Ammon's horn (tissue), 1 donor: Measurements from ENCODE around the gene GIPC3.
A peak's percentile ranks its signal among the peaks of the same experiment; 100 is the strongest.

Source experiments
- DNase-seq: peaks from one replicate; pipeline ENCODE4 v3.0.0-alpha.2; 2016; ENCODE audit warnings: low spot score

Gene GIPC3

DNA sequence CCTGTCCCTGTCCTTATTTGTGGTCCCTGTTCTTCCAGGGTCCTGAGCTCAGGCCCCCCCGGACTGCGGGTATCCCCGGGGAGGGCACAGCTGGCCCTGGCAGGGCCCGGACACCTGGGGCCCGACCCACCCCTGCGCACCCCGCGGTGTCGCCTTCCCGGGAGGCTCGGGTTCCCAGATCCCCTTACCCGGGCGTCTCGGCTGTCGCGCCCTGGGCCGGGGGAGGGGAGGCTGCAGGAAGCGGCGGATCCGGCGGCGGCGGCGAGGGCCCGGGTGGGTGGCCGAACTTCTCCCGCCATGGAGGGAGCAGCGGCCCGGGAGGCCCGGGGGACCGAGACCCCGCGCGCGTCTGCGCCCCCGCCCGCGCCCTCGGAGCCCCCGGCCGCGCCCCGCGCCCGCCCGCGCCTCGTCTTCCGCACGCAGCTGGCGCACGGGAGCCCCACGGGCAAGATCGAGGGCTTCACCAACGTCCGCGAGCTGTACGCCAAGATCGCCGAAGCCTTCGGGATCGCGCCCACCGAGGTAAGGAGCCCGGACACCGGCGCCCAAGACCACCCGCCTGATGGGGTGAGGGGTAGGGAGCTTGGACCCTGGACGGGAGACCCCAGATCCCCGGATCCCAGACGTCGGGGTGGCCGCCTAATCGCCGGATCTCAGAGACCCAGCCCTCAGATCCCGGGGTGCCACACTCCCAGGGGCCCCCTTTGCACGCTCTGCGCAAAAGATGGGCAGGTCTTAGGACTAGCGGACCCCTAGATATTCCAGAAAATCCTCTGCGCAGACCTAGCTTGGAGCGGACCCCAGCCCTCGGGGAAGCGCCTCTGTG, at the start of gene GIPC3:
TSS of gene GIPC3 (plus strand) at position 178 of the 826 bp plus-strand sequence. CDS start at position 298, 120 bp downstream.
- no peak for DNase-seq

- no peak for DNase-seq
Observed at GRCh38 chr19:3535563-3535965, 49.7 kb upstream of the GIPC3 start.

DNA sequence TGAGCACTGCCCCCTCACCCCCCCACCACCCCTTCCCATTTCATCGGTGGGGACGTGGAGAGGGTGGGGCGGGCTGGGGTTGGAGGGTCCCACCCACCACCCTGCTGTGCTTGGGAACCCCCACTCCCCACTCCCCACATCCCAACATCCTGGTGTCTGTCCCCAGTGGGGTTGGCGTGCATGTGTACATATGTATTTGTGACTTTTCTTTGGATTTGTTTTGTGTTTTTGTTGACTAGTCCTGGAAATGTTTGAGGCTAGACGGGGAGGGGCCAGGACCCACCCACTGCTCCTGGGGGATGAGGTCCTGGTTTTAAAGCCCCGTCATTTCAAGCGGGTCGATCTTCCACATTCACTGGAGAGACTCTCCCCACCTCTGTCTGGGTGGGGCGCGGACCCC, 49.3 kb upstream of the GIPC3 start:
- no peak for DNase-seq

DNA sequence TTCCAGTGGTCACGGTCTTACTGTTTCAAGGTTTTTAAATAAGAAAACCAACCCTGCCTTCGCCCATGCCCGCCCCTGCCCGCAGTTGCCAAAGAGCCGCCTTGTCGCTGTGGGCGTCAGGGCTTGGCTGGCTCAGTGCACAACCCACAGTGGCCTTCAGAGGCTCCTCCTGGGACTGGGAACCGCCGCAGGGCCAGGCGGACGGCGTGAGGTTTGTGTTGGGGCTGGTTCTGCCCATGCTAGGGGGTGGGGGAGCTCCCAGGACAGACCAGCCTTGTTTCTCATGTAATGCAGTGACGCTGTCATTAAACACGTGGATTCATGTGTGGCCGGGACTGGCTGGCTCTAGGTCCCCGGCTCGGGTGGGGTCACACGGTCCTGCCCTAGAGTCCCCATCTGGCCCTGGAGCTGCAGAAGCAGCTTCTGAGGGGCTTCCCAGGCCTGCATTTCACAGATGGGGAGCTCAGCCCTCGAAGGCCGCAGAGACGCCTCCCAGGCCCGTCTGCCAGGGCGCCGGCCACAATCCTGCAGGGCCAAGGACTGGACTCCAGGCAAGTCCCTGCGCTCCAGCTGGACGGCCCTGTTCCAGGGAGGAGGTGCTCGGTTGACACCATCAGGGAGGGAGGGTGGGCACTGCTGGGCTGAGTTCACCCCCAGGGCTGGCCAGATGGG, 48.7 kb upstream of the GIPC3 start:
- DNase-seq, result peak; percentile 85

- DNase-seq, result no peak
Observed at GRCh38 chr19:3537101-3537437, 48.2 kb upstream of the GIPC3 start.

DNA sequence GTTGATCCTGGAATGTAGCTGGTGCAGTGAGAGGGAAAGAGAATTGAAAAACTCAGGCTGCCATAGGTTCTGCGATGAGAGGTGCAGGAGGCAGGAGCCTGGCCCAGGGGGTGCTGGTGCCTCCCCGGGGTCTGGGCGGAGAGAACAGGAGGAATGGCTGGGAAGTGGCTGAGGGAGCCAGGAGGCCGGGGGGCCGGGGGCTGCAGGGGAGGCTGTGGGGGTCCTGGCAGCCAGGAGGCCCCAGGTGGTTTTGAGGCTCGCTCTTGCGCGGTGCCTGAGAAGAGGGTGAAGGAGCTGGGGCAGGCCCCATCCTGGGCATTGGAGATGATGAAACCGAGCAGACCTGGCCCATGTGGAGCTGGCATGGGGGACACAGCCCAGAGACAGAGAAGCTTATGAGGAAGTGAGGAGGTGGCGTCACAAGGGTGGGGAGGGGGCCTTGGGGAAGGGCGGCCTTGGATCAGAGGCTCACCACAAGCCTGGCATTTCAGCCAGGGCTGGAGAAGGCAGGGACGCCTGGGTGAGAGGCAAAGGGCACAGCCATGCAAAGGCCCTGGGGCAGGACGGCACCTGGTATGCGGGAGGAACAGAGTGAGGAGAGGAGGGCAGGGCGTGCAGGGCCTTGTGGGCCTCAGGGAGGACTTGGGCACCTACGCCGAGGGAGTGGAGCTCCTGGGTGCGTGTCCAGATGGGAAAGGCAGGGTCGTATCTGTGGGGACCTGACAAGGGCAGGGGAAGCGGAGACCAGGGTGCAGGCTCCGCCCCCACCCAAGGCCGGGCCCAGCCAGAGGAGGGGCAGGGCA, 47.6 kb upstream of the GIPC3 start:
- DNase-seq, result no peak

DNA sequence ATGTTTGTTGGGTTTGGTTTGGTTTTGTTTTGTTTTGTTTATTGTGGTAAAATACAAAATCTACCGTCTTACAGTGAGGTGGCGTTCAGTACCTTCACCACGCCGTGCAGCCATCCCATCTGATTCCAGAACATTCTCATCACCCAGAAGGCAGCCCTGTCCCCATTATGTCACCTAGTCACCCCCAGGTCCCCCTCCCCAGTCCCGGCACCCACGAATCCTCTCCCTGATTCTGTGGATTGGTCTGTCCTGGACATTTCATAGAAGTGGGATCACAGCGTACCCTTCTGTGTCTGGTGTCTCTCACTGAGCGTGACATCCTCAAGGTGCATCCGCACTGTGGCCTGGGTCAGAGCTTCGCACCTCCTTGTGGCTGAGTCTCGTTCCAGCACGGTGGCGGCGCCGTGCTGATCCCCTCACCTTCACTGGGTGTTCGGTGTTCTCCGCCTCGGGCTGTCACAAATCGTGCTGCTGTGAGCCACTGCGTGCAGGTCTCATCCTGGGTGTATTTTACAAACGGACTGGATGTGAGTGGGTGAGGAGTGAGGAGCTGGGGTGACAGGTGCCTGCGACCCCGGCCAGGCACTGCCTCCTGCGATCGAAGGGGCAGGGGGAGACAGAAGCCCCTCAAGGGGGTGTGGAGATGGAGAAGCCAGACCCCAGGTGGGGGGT, 46.9 kb upstream of the GIPC3 start:
- no peak for DNase-seq

DNA sequence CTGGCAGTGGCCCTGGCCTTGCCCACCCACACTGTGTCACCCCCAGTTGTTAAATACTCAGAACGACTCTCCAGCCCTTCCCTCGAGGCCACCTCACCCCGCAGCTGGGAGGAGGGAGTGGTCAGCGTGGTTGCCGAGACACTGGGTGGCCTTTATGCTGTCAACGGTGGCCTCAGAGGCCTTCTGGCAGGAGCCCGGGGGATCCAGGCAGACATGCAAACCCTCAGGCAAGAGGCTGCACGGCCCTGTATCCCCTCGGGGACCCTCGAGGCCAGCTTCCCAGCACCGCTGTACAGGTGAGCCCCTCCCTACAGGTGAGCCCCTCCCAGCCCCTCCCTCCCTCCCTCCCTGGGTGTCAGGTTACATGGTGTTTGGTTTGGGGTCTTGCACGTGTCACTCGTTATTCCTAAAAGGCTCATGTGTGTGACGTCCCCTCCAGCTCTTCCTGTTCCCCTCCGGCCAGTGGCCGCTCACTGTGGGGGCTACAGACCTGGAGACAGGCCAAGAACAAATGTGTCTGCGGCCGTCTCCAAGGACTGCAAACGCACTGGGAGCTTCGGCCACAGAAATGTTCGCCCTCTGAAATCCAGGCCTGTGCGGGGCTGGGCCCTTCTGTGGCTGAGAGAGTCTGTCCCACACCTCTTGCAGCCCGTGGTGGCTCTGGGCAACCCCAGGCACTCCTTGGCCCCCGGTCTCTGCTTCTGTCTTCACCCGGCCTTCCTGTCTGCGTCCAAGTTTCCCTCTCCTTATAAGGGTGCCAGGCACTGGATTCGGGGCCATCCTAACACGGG, 46.1 kb upstream of the GIPC3 start, which contains the start of gene TEKTIP1:
TSS of gene TEKTIP1 (plus strand) at position 210 of the 791 bp plus-strand sequence. CDS start at position 214, 4 bp downstream.
- DNase-seq, result no peak

DNA sequence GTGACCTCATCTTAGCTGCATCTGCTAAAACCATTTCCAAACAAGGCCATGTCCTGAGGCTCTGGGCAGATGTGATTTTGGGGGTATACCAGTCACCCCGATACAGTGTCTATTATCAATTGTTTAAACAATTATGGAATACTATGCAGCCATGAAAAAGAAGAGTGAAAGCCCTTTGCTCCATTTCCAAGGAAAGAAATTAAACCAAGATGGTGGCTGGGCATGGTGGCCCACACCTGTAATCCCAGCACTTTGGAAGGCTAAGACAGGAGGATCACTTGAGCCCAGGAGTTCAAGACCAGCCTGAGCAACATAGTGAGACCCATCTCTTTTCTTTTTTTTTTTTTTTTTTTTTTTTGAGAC, 45.5 kb upstream of the GIPC3 start:
- no peak for DNase-seq

GRCh38 chr19:3543150-3544057, 41.9 kb upstream of the GIPC3 start:
- peak; percentile 73 for DNase-seq

- no peak for DNase-seq
Observed at GRCh38 chr19:3544058-3544376, 41.3 kb upstream of the GIPC3 start.

GRCh38 chr19:3544742-3545668, 40.3 kb upstream of the GIPC3 start:
- peak; percentile 89 for DNase-seq

- DNase-seq, result no peak
Observed at GRCh38 chr19:3545669-3546034, 39.6 kb upstream of the GIPC3 start.

GRCh38 chr19:3546119-3546518, 39.2 kb upstream of the GIPC3 start:
- no peak for DNase-seq

DNA sequence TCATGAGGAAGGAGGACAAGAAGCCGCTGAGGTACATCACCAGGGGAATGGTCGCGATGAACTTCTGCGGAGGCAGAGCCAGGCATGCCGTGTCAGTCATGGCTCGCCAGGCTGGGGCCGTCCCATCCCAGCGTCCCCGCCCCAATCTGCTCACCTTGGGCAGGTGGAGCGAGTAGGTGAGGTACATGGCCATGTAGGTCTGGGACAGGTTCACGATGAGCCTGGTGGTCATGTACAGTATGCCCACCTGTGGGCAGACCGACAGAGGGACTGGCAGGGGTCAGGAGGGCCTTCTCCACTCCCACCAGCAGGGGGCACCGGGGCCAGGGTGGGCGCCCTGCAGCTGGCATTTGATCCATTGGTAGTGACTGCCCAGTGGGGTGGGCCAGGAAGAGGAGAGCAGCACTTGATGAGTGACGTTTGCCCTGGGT, 38.0 kb upstream of the GIPC3 start:
- no peak for DNase-seq

DNA sequence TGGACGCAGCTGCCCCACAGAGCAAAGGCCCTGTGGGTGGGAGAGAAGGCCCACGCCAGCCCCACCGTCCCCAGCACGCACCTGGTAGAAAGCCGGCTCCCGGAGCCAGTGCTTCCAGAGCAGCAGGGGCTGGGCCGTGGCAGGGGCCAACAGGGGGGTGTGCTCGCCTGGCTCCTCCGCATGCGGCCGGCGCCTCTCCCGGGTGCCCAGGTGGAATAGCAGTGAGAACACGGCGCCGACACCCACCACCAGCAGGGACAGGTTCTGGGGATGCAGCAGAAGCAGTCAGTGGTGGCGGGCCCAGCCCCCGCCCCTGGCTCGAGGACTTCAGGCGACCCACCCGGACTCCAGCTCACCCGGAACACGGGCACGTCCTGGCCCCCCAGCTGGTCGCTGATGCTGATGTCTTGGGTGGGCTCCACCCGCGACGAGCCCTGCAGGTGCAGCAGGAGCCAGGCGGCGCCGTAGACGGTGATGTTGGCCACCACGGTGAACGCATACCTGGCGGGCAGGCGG, 37.5 kb upstream of the GIPC3 start:
- DNase-seq, result no peak

- peak; percentile 69 for DNase-seq
Observed at GRCh38 chr19:3548606-3549005, 36.7 kb upstream of the GIPC3 start.

DNA sequence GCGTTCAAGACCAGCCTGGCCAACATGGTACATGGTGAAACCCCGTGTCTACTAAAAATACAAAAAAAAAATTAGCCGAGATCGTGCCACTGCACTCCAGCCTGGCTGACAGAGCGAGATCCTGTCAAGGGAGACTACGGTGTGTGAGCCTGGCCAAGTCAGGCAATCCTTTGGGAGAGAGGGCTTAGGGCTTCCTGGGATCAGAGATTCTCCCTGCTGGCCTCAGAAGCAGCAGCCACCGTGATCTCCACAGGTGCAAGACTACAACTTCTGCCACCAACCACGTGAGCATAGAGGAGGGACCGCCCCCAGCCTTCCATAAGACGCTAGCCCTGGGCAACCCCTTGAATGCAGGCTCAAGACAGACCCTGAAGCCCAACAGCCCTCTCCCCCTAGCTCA, 35.5 kb upstream of the GIPC3 start:
- DNase-seq, result no peak
